HG03139 (cell line): Measurements from ENCODE around the gene UBL5.

Experiments used
- ATAC-seq: cut with Tn5 transposase; IDR thresholded peaks from one replicate; pipeline ENCODE4 v1.9.1; 2021; ENCODE audit not compliant: unreplicated experiment

UBL5 gene

GRCh38 chr19:9849791-9850190 is 22.1 kb downstream of the UBL5 start:
- ATAC-seq, result no peak

- ATAC-seq, result no peak
Measured at GRCh38 chr19:9850235-9850959, 22.7 kb downstream of the UBL5 start.

GRCh38 chr19:9854282-9854846 is 26.6 kb downstream of the UBL5 start:
- no peak for ATAC-seq

- no peak for ATAC-seq
Measured at GRCh38 chr19:9856609-9857008, 28.9 kb downstream of the UBL5 start.

GRCh38 chr19:9857076-9857721 is 29.5 kb downstream of the UBL5 start:
- ATAC-seq, result no peak

- ATAC-seq, result no peak
Measured at GRCh38 chr19:9857920-9858746, 30.4 kb downstream of the UBL5 start.

GRCh38 chr19:9858766-9859165 is 31.0 kb downstream of the UBL5 start:
- no peak for ATAC-seq

- ATAC-seq, result no peak
Measured at GRCh38 chr19:9860407-9860806, 32.7 kb downstream of the UBL5 start.

GRCh38 chr19:9861503-9861902 is 33.8 kb downstream of the UBL5 start:
- ATAC-seq, result no peak

- ATAC-seq, result no peak
Measured at GRCh38 chr19:9862938-9863337, 35.2 kb downstream of the UBL5 start.

- ATAC-seq, result no peak
Measured at GRCh38 chr19:9863759-9864158, 36.0 kb downstream of the UBL5 start.

GRCh38 chr19:9865732-9866501 is 38.2 kb downstream of the UBL5 start:
- ATAC-seq, result no peak

- no peak for ATAC-seq
Measured at GRCh38 chr19:9868983-9869617, 41.4 kb downstream of the UBL5 start.

- ATAC-seq, result no peak
Measured at GRCh38 chr19:9871626-9872338, 44.1 kb downstream of the UBL5 start.

- no peak for ATAC-seq
Measured at GRCh38 chr19:9872618-9873242, 45.0 kb downstream of the UBL5 start.

- no peak for ATAC-seq
Measured at GRCh38 chr19:9875031-9875627, 47.4 kb downstream of the UBL5 start.

GRCh38 chr19:9875796-9876195 is 48.1 kb downstream of the UBL5 start:
- no peak for ATAC-seq

- no peak for ATAC-seq
Measured at GRCh38 chr19:9877780-9878510, 50.2 kb downstream of the UBL5 start.
